Breast epithelium (tissue), 4 donors: ENCODE data around the gene RBM17. TPM values are rescaled to one million over a fixed set of nuclear protein-coding genes. Genes with fewer than 3 reads are reported as not detected.
"Not testable (repeated sequence)": the region's sequence is repeated elsewhere in the genome, so short reads cannot be mapped to it uniquely, and the experiment has no call there.

ENCODE experiments used
- DNase-seq, 2 donors: peaks; one replicate each; pipeline ENCODE4 v3.0.0-alpha.2; 2019; ENCODE audit warnings: low spot score in 2 of 2
- H3K27ac ChIP-seq, 2 donors: fragments of 200-600 bp; sonication (generic) in 1 of 2; one replicate each; pipeline ENCODE4 v1.5.1; 2016 to 2019; ENCODE audit warnings: mild to moderate bottlenecking in 1 of 2
- H3K27me3 ChIP-seq, 2 donors: fragments of 200-600 bp; sonication (generic) in 1 of 2; one replicate each; pipeline versions ENCODE4 v1.5.1 to v1.6.0; 2017 to 2019; ENCODE audit warnings: control low read depth in 1 of 2, mild to moderate bottlenecking in 1 of 2
- H3K36me3 ChIP-seq: fragments of 200-600 bp; one replicate; pipeline ENCODE4 v1.5.1; 2019
- H3K4me1 ChIP-seq, 2 donors: fragments of 200-600 bp; sonication (generic); one replicate each; pipeline ENCODE4 v1.5.1; 2016 to 2019; ENCODE audit warnings: control low read depth in 1 of 2
- H3K4me3 ChIP-seq, 3 donors: fragments of 200-600 bp; sonication (generic); 1 replicate in 2 of 3; 2 replicates in 1 of 3; pipeline ENCODE4 v1.5.1; 2016 to 2019; ENCODE audit warnings: mild to moderate bottlenecking in 3 of 3, moderate library complexity in 2 of 3
- H3K9me3 ChIP-seq, 2 donors: fragments of 200-600 bp; sonication (generic) in 1 of 2; one replicate each; pipeline ENCODE4 v1.5.1; 2016 to 2019; ENCODE audit warnings: control low read depth in 1 of 2
- POLR2A ChIP-seq: fragments of 450-650 bp; IDR thresholded peaks from one replicate; pipeline ENCODE4 v1.6.1; 2016; ENCODE audit warnings: antibody characterized with exemption, mild to moderate bottlenecking, moderate library complexity
- POLR2AphosphoS5 ChIP-seq, 3 donors: sonication (generic); formaldehyde crosslinking; IDR thresholded peaks; one replicate each; pipeline ENCODE4 v1.6.1; 2017; ENCODE audit warnings: antibody characterized with exemption in 3 of 3
- intact Hi-C: fragments of 100-400 bp; cut with DNase I; formaldehyde crosslinking; loops from one replicate; pipeline ENCODE4 v1.15.1; 2023; ENCODE audit warnings: low total_unique reads
- total RNA-seq, 3 donors: library from RNA; depleted of rRNA; stranded (reverse); fragments of >200 nt; gene quantifications; one replicate each; pipeline ENCODE4 v1.1.0, GENCODE V29; 2016
- TF ChIP-seq, protein P1 (sequence below), 3 donors: fragments of 450-650 bp; IDR thresholded peaks; one replicate each; pipeline ENCODE4 v1.5.1; 2016 to 2017; ENCODE audit warnings: antibody characterized with exemption in 3 of 3, mild to moderate bottlenecking in 3 of 3, moderate library complexity in 3 of 3

RBM17 gene
- total RNA-seq: 10 to 100 TPM; 62.4 to 72.4 (median 68.2) TPM

- Histone ChIP-seq H3K4me3 (peak within 1 kb of the TSS; percentile 86 to 98 (median 97)), H3K27ac (peak within 1 kb of the TSS; percentile 91 to 94), H3K36me3 (no peaks in the 10 kb centered on the region), H3K27me3 (no peaks in the 10 kb centered on the region), H3K4me1 (peaks cover 0 to 3% of the 10 kb centered on the region in 2 donors), H3K9me3 (no peaks in the 10 kb centered on the region)
- intact Hi-C loops: loop anchor here (10.0 kb wide), 1 partner anchor 144 kb away; no protein-coding TSS in a partner anchor
- TF ChIP-seq, protein P1, sequence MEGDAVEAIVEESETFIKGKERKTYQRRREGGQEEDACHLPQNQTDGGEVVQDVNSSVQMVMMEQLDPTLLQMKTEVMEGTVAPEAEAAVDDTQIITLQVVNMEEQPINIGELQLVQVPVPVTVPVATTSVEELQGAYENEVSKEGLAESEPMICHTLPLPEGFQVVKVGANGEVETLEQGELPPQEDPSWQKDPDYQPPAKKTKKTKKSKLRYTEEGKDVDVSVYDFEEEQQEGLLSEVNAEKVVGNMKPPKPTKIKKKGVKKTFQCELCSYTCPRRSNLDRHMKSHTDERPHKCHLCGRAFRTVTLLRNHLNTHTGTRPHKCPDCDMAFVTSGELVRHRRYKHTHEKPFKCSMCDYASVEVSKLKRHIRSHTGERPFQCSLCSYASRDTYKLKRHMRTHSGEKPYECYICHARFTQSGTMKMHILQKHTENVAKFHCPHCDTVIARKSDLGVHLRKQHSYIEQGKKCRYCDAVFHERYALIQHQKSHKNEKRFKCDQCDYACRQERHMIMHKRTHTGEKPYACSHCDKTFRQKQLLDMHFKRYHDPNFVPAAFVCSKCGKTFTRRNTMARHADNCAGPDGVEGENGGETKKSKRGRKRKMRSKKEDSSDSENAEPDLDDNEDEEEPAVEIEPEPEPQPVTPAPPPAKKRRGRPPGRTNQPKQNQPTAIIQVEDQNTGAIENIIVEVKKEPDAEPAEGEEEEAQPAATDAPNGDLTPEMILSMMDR (IDR thresholded peaks at IDR 0.05): peak; percentile 98 to 100 (median 100)
- peak; percentile 54 to 91 (median 77) for TF ChIP-seq POLR2AphosphoS5 (IDR thresholded peaks at IDR 0.05)
- TF ChIP-seq POLR2A: no peak
- DNase-seq: peak; percentile 95
Measured at GRCh38 chr10:6088721-6089333, at the start of gene RBM17. Gene RBM17, plus strand, starts transcription at chr10:6089034. Its CDS starts 8,032 bp downstream, at chr10:6097066.

DNA sequence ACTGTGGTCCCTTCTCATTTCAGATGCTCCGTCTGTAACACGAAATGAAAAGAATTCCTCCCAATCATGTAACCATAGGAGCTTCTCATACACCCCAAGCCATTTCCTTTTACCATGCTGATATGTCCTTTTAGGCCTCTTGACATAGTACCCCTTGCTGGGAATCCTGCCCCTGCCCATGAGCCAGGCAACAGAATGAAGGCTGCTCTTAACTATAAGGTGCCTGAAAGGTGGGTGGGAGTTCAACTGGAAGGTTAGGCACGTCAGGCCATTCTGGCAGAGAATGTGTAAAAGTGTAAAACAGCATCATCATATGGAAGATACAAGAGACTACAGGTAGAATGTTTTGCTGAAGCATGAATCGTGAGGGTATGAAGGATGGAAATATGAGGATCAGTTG, 49.1 kb upstream of the RBM17 start:
- no peaks in the 10 kb centered on the region for H3K9me3 ChIP-seq
- no peaks in the 10 kb centered on the region for H3K36me3 ChIP-seq
- no peak for DNase-seq
- H3K27me3 ChIP-seq: no peaks in the 10 kb centered on the region
- H3K27ac ChIP-seq: no peak overlapping the region
- H3K4me3 ChIP-seq: no peak overlapping the region
- intact Hi-C loops: no loop called here
- no peak for TF ChIP-seq POLR2A
- no peaks in the 10 kb centered on the region for H3K4me1 ChIP-seq

DNA sequence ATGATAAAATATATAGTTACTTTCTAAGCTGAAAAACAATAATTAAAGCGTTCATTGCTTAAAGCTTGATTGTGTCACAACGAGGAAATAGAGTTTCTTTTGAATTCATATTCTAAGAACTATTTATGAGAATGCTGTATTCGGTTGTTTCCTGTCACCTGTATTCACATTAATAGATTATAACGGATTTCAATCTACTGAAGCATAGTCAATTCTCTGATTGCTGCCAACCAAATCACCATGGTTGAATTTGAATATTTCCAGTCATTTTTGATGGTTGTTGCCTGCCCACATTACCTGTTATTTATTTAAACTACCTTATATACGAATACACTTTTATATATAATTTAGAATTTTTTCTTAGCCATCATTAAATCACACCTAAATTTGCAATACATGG, 48.6 kb upstream of the RBM17 start:
- Histone ChIP-seq H3K36me3 (no peaks in the 10 kb centered on the region), H3K4me3 (no peak overlapping the region), H3K4me1 (no peaks in the 10 kb centered on the region), H3K27me3 (no peaks in the 10 kb centered on the region), H3K9me3 (no peaks in the 10 kb centered on the region), H3K27ac (no peak overlapping the region)
- intact Hi-C loops: no loop called here
- DNase-seq: no peak
- TF ChIP-seq, protein P1 (IDR thresholded peaks at IDR 0.05): no peak
- no peak for TF ChIP-seq POLR2AphosphoS5 (IDR thresholded peaks at IDR 0.05)
- TF ChIP-seq POLR2A: no peak

DNA sequence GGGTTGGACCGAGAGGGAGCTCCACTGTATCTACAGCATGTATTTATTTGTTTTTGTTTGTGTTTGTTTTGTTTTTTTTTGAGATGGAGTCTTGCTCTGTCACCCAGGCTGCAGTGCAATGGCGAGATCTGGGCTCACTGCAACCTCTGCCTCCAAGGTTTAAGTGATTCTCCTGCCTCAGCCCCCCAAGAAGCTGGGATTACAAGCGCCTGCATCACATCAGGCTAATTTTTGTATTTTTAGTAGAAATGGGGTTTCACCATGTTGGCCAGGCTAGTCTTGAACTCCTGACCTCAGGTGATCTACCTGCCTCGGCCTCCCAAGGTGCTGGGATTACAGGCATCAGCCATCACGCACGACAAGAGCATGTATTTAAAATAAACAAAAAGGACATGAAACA, 45.5 kb upstream of the RBM17 start:
- H3K4me3 ChIP-seq, H3K27me3 ChIP-seq, H3K27ac ChIP-seq, intact Hi-C loops, DNase-seq, H3K36me3 ChIP-seq, H3K4me1 ChIP-seq, H3K9me3 ChIP-seq: not testable (repeated sequence)

- Histone ChIP-seq H3K27me3 (no peaks in the 10 kb centered on the region), H3K36me3 (no peaks in the 10 kb centered on the region), H3K4me3 (no peak overlapping the region), H3K9me3 (no peaks in the 10 kb centered on the region), H3K27ac (no peak overlapping the region), H3K4me1 (no peaks in the 10 kb centered on the region)
- no peak for DNase-seq
- TF ChIP-seq POLR2A: no peak
- no peak for TF ChIP-seq POLR2AphosphoS5 (IDR thresholded peaks at IDR 0.05)
- TF ChIP-seq, protein P1 (IDR thresholded peaks at IDR 0.05): no peak
- intact Hi-C loops: no loop called here
Measured at GRCh38 chr10:6044060-6044459, 44.8 kb upstream of the RBM17 start.

DNA sequence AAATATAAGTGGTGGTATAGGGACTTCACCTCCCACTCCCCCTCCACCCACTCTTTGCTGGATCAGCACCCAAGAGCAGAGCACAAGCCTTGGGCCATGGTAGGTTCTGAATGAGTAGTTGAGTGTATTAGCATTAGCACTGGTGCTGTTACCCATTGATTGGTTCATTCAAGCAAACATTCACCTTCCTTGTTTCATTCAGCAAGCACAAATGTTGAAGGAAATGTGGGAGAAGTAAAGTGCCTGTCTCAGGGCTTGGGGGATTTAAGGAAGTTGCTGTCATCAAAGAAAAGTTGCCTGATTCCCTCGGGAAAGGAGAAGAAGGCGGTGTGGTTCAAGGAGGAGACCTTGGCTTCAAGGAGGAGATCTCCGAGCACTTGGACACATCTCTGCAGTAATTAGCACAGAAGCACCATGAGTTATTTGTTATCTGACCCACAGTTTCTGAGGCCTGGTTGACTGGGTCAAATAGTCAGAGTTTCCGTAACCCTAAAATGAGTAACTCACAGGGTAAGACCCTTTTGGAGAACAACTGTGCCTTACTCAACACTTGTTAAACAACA, 44.0 kb upstream of the RBM17 start:
- DNase-seq: no peak
- Histone ChIP-seq H3K4me3 (no peak overlapping the region), H3K4me1 (no peaks in the 10 kb centered on the region), H3K9me3 (no peaks in the 10 kb centered on the region), H3K27me3 (no peaks in the 10 kb centered on the region), H3K36me3 (no peaks in the 10 kb centered on the region), H3K27ac (no peak overlapping the region)
- TF ChIP-seq, protein P1 (IDR thresholded peaks at IDR 0.05): no peak
- TF ChIP-seq POLR2AphosphoS5 (IDR thresholded peaks at IDR 0.05) (no peak), POLR2A (no peak)
- intact Hi-C loops: no loop called here
